Measurements from ENCODE around the gene PARD6B. TPM values are rescaled to one million over a fixed set of nuclear protein-coding genes. Genes with fewer than 3 reads are reported as not detected.
A peak's percentile ranks its signal among the peaks of the same experiment; 100 is the strongest.

Gene PARD6B
- total and polyA plus RNA-seq, 2 of the 13 experiments (the other 11 are each of a cell fraction or from before 2014, with no cell fraction given) = 6.9 to 22.2 TPM

GRCh38 chr20:50713657-50714101 lies 17.7 kb upstream of the PARD6B start (continued):
- TF ChIP-seq STAG1 (CRISPR knock-in tag; IDR thresholded peaks at IDR 0.05) (peak; percentile 78), HNRNPUL1 (IDR thresholded peaks at IDR 0.05; ENCODE audit: low read depth, low read length) (no peak), ZNF720 (CRISPR knock-in tag; IDR thresholded peaks at IDR 0.05) (no peak), HNF4G (IDR thresholded peaks at IDR 0.05; ENCODE audit: borderline replicate concordance, low read depth, low read length) (no peak), HNF4G (CRISPR knock-in tag; IDR thresholded peaks at IDR 0.05; ENCODE audit: borderline replicate concordance, low read depth) (no peak), ZNF143 (CRISPR knock-in tag; IDR thresholded peaks at IDR 0.05) (no peak), SSRP1 (CRISPR knock-in tag; IDR thresholded peaks at IDR 0.05) (no peak), SPEN (CRISPR knock-in tag; IDR thresholded peaks at IDR 0.05; ENCODE audit: low read depth) (peak; percentile 41; the same call in 1 of the 2 replicates), TFE3 (CRISPR knock-in tag; IDR thresholded peaks at IDR 0.05) (peak; percentile 45; the same call in 1 of the 2 replicates), ZNF317 (CRISPR knock-in tag; IDR thresholded peaks at IDR 0.05) (0 out of 2 replicates have a peak, but pooled peaks have one; percentile 38), SRSF4 (IDR thresholded peaks at IDR 0.05; ENCODE audit: low read depth, low read length, poor library complexity, severe bottlenecking) (no peak), ZFP62 (CRISPR knock-in tag; IDR thresholded peaks at IDR 0.05) (0 out of 2 replicates have a peak, but pooled peaks have one; percentile 53), PBX2 (CRISPR knock-in tag; IDR thresholded peaks at IDR 0.05) (no peak), ZBTB7A (CRISPR knock-in tag; IDR thresholded peaks at IDR 0.05) (no peak), ZNF451 (CRISPR knock-in tag; IDR thresholded peaks at IDR 0.05) (no peak), TGIF2 (CRISPR knock-in tag; IDR thresholded peaks at IDR 0.05) (no peak), ISL2 (CRISPR knock-in tag; IDR thresholded peaks at IDR 0.05) (no peak), ZNF678 (CRISPR knock-in tag; IDR thresholded peaks at IDR 0.05) (no peak), MBD4 (IDR thresholded peaks at IDR 0.05; ENCODE audit: borderline replicate concordance, low read length) (no peak), STAT5B (CRISPR knock-in tag; IDR thresholded peaks at IDR 0.05) (no peak), ZNF367 (CRISPR knock-in tag; IDR thresholded peaks at IDR 0.05; ENCODE audit: borderline replicate concordance) (no peak), RFX3 (CRISPR knock-in tag; IDR thresholded peaks at IDR 0.05) (no peak), ZBTB44 (CRISPR knock-in tag; IDR thresholded peaks at IDR 0.05) (no peak), FOXA3 (CRISPR knock-in tag; IDR thresholded peaks at IDR 0.05) (0 out of 2 replicates have a peak, but pooled peaks have one; percentile 12), GATAD1 (CRISPR knock-in tag; IDR thresholded peaks at IDR 0.05) (no peak; the same call in 1 of the 2 replicates), ELF3 (CRISPR knock-in tag; IDR thresholded peaks at IDR 0.05) (peak; percentile 34; the same call in 1 of the 2 replicates), ZNF12 (CRISPR knock-in tag; IDR thresholded peaks at IDR 0.05) (no peak), ADNP (CRISPR knock-in tag; IDR thresholded peaks at IDR 0.05) (no peak), ZNF709 (CRISPR knock-in tag; IDR thresholded peaks at IDR 0.05) (no peak), ZIK1 (CRISPR knock-in tag; IDR thresholded peaks at IDR 0.05; ENCODE audit: borderline replicate concordance, low read depth) (no peak)

All from HepG2 (cell line).